ENCODE results near the gene NCK2. TPM values are rescaled to one million over a fixed set of nuclear protein-coding genes. Genes with fewer than 3 reads are reported as not detected.

The NCK2 gene
- total RNA-seq, 1 donor from 2014 or later = 82.9 TPM

GRCh38 chr2:105919191-105919811 is 174.6 kb downstream of the NCK2 start:
- peak; percentile 4 for DNase-seq (ENCODE audit: low read depth)
- no peak for TF ChIP-seq CTCF (IDR thresholded peaks at IDR 0.05; ENCODE audit: insufficient read depth, low read length, poor library complexity, severe bottlenecking)
- Histone ChIP-seq H3K36me3 (ENCODE audit: control insufficient read depth, insufficient read depth, low read length) (no peaks in the 10 kb centered on the region), H3K4me3 (ENCODE audit: low read depth, low read length) (no peak overlapping the region), H3K27me3 (ENCODE audit: control insufficient read depth, insufficient read depth, low read length) (no peaks in the 10 kb centered on the region)

- TF ChIP-seq CTCF (IDR thresholded peaks at IDR 0.05; ENCODE audit: insufficient read depth, low read length, poor library complexity, severe bottlenecking) = peak; percentile 54
- Histone ChIP-seq H3K36me3 (ENCODE audit: control insufficient read depth, insufficient read depth, low read length) (no peaks in the 10 kb centered on the region), H3K27me3 (ENCODE audit: control insufficient read depth, insufficient read depth, low read length) (no peaks in the 10 kb centered on the region), H3K4me3 (ENCODE audit: low read depth, low read length) (no peak overlapping the region)
- DNase-seq (ENCODE audit: low read depth) = peak; percentile 1
Measured at GRCh38 chr2:105919826-105920225, 175.1 kb downstream of the NCK2 start.

GRCh38 chr2:105924271-105924670 is 179.6 kb downstream of the NCK2 start:
- no peak for TF ChIP-seq CTCF (IDR thresholded peaks at IDR 0.05; ENCODE audit: insufficient read depth, low read length, poor library complexity, severe bottlenecking)
- no peaks in the 10 kb centered on the region for H3K27me3 ChIP-seq (ENCODE audit: control insufficient read depth, insufficient read depth, low read length)
- DNase-seq (ENCODE audit: low read depth) = no peak
- no peaks in the 10 kb centered on the region for H3K36me3 ChIP-seq (ENCODE audit: control insufficient read depth, insufficient read depth, low read length)
- H3K4me3 ChIP-seq (ENCODE audit: low read depth, low read length) = no peak overlapping the region

- no peak for TF ChIP-seq CTCF (IDR thresholded peaks at IDR 0.05; ENCODE audit: insufficient read depth, low read length, poor library complexity, severe bottlenecking)
- Histone ChIP-seq H3K4me3 (ENCODE audit: low read depth, low read length) (no peak overlapping the region), H3K27me3 (ENCODE audit: control insufficient read depth, insufficient read depth, low read length) (no peaks in the 10 kb centered on the region), H3K36me3 (ENCODE audit: control insufficient read depth, insufficient read depth, low read length) (no peaks in the 10 kb centered on the region)
- DNase-seq (ENCODE audit: low read depth) = no peak
Measured at GRCh38 chr2:105924932-105925331, 180.2 kb downstream of the NCK2 start.

GRCh38 chr2:105925390-105925789 is 180.7 kb downstream of the NCK2 start:
- no peak overlapping the region for H3K4me3 ChIP-seq (ENCODE audit: low read depth, low read length)
- no peaks in the 10 kb centered on the region for H3K36me3 ChIP-seq (ENCODE audit: control insufficient read depth, insufficient read depth, low read length)
- TF ChIP-seq CTCF (IDR thresholded peaks at IDR 0.05; ENCODE audit: insufficient read depth, low read length, poor library complexity, severe bottlenecking) = no peak
- DNase-seq (ENCODE audit: low read depth) = no peak
- H3K27me3 ChIP-seq (ENCODE audit: control insufficient read depth, insufficient read depth, low read length) = no peaks in the 10 kb centered on the region
